Ascending aorta (tissue), 2 donors: ENCODE results near the gene GSN. TPM values are rescaled to one million over a fixed set of nuclear protein-coding genes. Genes with fewer than 3 reads are reported as not detected.

Experiments used
- DNase-seq, 2 donors: peaks; one replicate each; pipeline ENCODE4 v3.0.0-alpha.2; 2019; ENCODE audit warnings: low spot score in 2 of 2
- H3K27ac ChIP-seq, 2 donors: fragments of 200-600 bp; sonication (generic); one replicate each; pipeline ENCODE4 v1.5.1; 2016 to 2017; ENCODE audit warnings: mild to moderate bottlenecking in 1 of 2
- H3K27me3 ChIP-seq: fragments of 200-600 bp; sonication (generic); one replicate; pipeline ENCODE4 v1.5.1; 2017
- H3K36me3 ChIP-seq, 2 donors: fragments of 200-600 bp; sonication (generic); one replicate each; pipeline ENCODE4 v1.5.1; 2016
- H3K4me1 ChIP-seq, 2 donors: fragments of 200-600 bp; sonication (generic); one replicate each; pipeline ENCODE4 v1.5.1; 2016 to 2017; ENCODE audit warnings: mild to moderate bottlenecking in 1 of 2
- H3K4me3 ChIP-seq, 2 donors: fragments of 200-600 bp; sonication (generic); one replicate each; pipeline ENCODE4 v1.5.1; 2016 to 2017; ENCODE audit warnings: mild to moderate bottlenecking in 1 of 2
- H3K9me3 ChIP-seq, 2 donors: fragments of 200-600 bp; sonication (generic); one replicate each; pipeline ENCODE4 v1.5.1; 2016
- intact Hi-C: fragments of 100-400 bp; cut with DNase I; formaldehyde crosslinking; loops from one replicate; pipeline ENCODE4 v1.15.1; 2023
- total RNA-seq: library from RNA; depleted of rRNA; stranded (reverse); fragments of >200 nt; gene quantifications from one replicate; pipeline ENCODE4 v1.1.0, GENCODE V29; 2016
- TF ChIP-seq, protein P1 (sequence below), 3 experiments: fragments of 200-600 bp in 2 of 3; fragments of 450-650 bp in 1 of 3; sonication (generic) in 2 of 3; IDR thresholded peaks; one replicate each; pipeline ENCODE4 v1.5.1; 2016 to 2019; ENCODE audit warnings: antibody characterized with exemption in 3 of 3, mild to moderate bottlenecking in 1 of 3, moderate library complexity in 1 of 3

The GSN gene
- total RNA-seq, 1 donor from 2014 or later, result 3,012 TPM

GRCh38 chr9:121266356-121266755 is 1.6 kb upstream of the GSN start:
- no peak overlapping the region for H3K4me3 ChIP-seq
- H3K4me1 ChIP-seq, result peaks cover 8 to 21% of the 10 kb centered on the region in 2 donors
- intact Hi-C loops, result no loop called here
- no peaks in the 10 kb centered on the region for H3K9me3 ChIP-seq
- no peaks in the 10 kb centered on the region for H3K27me3 ChIP-seq
- TF ChIP-seq, protein P1, sequence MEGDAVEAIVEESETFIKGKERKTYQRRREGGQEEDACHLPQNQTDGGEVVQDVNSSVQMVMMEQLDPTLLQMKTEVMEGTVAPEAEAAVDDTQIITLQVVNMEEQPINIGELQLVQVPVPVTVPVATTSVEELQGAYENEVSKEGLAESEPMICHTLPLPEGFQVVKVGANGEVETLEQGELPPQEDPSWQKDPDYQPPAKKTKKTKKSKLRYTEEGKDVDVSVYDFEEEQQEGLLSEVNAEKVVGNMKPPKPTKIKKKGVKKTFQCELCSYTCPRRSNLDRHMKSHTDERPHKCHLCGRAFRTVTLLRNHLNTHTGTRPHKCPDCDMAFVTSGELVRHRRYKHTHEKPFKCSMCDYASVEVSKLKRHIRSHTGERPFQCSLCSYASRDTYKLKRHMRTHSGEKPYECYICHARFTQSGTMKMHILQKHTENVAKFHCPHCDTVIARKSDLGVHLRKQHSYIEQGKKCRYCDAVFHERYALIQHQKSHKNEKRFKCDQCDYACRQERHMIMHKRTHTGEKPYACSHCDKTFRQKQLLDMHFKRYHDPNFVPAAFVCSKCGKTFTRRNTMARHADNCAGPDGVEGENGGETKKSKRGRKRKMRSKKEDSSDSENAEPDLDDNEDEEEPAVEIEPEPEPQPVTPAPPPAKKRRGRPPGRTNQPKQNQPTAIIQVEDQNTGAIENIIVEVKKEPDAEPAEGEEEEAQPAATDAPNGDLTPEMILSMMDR (IDR thresholded peaks at IDR 0.05), result no peak
- H3K27ac ChIP-seq, result no peak overlapping the region
- no peak for DNase-seq
- no peaks in the 10 kb centered on the region for H3K36me3 ChIP-seq

- Histone ChIP-seq H3K4me3 (peak overlapping the region; percentile 90 to 99), H3K27me3 (no peaks in the 10 kb centered on the region), H3K4me1 (peaks cover 15 to 28% of the 10 kb centered on the region in 2 donors), H3K27ac (peak overlapping the region; percentile 76 to 99), H3K36me3 (no peaks in the 10 kb centered on the region), H3K9me3 (no peaks in the 10 kb centered on the region)
- intact Hi-C loops, result no loop called here
- DNase-seq, result no peak
- TF ChIP-seq, protein P1 (IDR thresholded peaks at IDR 0.05), result no peak
These were observed 884 bp upstream of the GSN start for GRCh38 chr9:121266906-121267650.

DNA sequence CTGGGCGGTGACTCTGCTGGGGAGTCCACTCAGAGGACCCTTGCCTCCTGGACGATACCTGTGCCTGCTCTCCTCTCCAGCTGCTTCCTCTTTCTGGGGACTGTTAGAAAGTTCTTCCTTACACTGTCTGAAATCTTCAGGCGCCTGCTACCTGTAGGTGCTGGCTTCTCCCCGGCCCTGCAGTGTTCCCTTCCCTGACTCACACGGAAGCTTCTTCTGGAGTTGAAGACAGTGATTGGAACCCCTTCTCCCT is 562 bp downstream of the GSN start:
- intact Hi-C loops, result loop anchor here (2.0 kb wide), 3 partner anchors 18 to 102 kb away; partner anchors contain the start of gene STOM
- Histone ChIP-seq H3K36me3 (no peaks in the 10 kb centered on the region), H3K9me3 (no peaks in the 10 kb centered on the region), H3K4me3 (peak overlapping the region; percentile 90 to 99), H3K27ac (peak overlapping the region; percentile 98 to 99), H3K27me3 (no peaks in the 10 kb centered on the region), H3K4me1 (peaks cover 25 to 40% of the 10 kb centered on the region in 2 donors)
- no peak for DNase-seq
- TF ChIP-seq, protein P1 (IDR thresholded peaks at IDR 0.05), result no peak

DNA sequence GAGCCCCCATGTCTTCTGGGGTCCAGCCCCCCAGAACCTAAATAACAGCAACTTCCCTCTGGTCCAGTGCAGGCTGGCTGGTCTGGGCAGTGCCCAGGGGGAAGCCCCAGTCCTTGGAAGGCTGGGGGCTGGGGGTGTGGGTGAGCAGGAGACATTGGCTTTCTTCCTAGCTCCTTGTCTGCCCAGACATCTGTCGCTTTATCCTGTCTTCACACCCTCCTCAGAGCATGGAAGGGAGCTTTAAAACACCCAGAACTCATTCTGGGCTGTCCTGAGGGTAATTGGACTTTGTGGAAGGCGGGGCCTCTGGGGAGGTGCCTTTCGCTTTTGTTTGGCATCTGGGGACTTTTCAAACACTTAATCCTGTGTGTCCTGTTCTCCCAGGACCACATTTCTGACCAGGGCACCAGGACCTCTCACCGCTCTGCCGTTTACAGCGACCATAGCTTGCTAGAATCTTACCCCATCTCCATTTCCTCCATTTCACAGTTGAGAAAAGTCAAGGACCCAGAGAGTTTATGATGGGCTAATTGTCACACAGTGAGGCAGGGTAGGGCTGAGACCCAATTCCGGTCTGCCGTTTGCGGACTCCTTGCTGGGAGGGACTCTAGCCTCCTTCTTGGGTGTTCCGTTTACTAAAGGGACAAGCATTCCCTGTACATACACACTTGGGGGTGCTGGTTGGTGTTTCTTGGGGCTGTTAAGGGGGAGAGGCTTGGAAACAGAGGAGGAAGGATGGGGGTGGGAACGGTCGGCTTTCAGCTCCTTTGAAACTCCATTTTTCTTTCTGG is 1.1 kb downstream of the GSN start:
- H3K4me3 ChIP-seq, result peak overlapping the region; percentile 90 to 99
- H3K27ac ChIP-seq, result peak overlapping the region; percentile 98 to 99
- peaks cover 25 to 45% of the 10 kb centered on the region in 2 donors for H3K4me1 ChIP-seq
- no peaks in the 10 kb centered on the region for H3K9me3 ChIP-seq
- TF ChIP-seq, protein P1 (IDR thresholded peaks at IDR 0.05), result no peak
- intact Hi-C loops, result loop anchor here (2.0 kb wide), 3 partner anchors 18 to 102 kb away; partner anchors contain the start of gene STOM
- no peaks in the 10 kb centered on the region for H3K36me3 ChIP-seq
- no peaks in the 10 kb centered on the region for H3K27me3 ChIP-seq
- DNase-seq, result peak in 1 of 2 donors; percentile 86

- Histone ChIP-seq H3K9me3 (no peaks in the 10 kb centered on the region), H3K27me3 (no peaks in the 10 kb centered on the region), H3K36me3 (no peaks in the 10 kb centered on the region), H3K4me1 (peaks cover 26 to 52% of the 10 kb centered on the region in 2 donors), H3K27ac (peak overlapping the region; percentile 98 to 99), H3K4me3 (peak overlapping the region; percentile 90 to 99)
- TF ChIP-seq, protein P1 (IDR thresholded peaks at IDR 0.05), result no peak
- DNase-seq, result peak in 1 of 2 donors; percentile 79
- intact Hi-C loops, result loop anchor here (2.0 to 10.0 kb wide), 4 partner anchors 17 to 195 kb away; partner anchors contain the start of genes CNTRL and STOM
These were observed 1.8 kb downstream of the GSN start for GRCh38 chr9:121269642-121270254.
